C4-2B (cell line): Measurements from ENCODE around the gene UNC119.

Source experiments
- H3K27ac ChIP-seq: fragments of 450-650 bp; 2 replicates; pipeline ENCODE4 v1.5.1; 2017
- ZFX ChIP-seq: fragments of 450-650 bp; IDR thresholded peaks from 2 replicates; pipeline ENCODE4 v1.6.1; 2017
- TF ChIP-seq, protein P1 (sequence below): fragments of 450-650 bp; conservative IDR thresholded peaks from 2 replicates; pipeline ENCODE4 v1.5.1; 2017; ENCODE audit warnings: mild to moderate bottlenecking

Gene UNC119

DNA sequence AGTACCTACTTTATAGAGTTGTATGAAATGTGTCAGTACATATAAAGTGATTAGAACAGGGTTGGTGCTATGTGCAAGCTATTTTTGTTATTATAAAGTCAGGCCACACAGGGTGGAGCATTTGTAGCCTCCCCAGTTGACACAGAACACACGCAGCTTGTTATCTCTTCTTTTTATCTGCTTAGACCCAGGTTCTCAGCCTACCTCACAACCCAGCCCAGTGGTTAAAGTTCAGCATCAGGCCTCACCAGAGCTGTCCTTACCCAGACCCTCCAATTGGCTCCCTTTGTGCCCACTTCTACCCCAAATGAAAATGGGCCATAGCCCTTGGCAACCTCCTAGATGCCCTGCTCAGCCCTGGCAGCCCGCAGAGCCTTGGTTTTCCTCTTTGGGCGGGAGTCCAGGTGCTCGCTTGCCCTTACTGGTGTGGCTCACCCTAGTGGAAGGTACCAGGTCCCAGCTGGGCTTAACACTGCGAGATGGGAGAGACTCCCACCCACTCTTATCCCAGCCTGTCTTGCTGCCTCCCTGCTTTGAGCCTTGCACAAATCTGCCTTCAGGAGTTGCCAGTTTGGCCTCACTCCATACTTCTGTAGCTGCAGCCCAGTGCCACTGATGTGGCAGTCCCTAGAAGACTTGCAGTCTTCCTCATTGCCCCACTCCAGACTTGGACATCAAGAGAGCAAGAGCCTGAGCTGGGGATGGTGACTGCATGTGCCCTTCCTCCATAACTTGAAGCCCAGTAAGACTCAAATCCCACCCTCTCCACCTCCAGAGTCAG is 20.0 kb upstream of the UNC119 start:
- H3K27ac ChIP-seq = no peak overlapping the region
- TF ChIP-seq, protein P1, sequence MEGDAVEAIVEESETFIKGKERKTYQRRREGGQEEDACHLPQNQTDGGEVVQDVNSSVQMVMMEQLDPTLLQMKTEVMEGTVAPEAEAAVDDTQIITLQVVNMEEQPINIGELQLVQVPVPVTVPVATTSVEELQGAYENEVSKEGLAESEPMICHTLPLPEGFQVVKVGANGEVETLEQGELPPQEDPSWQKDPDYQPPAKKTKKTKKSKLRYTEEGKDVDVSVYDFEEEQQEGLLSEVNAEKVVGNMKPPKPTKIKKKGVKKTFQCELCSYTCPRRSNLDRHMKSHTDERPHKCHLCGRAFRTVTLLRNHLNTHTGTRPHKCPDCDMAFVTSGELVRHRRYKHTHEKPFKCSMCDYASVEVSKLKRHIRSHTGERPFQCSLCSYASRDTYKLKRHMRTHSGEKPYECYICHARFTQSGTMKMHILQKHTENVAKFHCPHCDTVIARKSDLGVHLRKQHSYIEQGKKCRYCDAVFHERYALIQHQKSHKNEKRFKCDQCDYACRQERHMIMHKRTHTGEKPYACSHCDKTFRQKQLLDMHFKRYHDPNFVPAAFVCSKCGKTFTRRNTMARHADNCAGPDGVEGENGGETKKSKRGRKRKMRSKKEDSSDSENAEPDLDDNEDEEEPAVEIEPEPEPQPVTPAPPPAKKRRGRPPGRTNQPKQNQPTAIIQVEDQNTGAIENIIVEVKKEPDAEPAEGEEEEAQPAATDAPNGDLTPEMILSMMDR = no peak
- no peak for TF ChIP-seq ZFX

DNA sequence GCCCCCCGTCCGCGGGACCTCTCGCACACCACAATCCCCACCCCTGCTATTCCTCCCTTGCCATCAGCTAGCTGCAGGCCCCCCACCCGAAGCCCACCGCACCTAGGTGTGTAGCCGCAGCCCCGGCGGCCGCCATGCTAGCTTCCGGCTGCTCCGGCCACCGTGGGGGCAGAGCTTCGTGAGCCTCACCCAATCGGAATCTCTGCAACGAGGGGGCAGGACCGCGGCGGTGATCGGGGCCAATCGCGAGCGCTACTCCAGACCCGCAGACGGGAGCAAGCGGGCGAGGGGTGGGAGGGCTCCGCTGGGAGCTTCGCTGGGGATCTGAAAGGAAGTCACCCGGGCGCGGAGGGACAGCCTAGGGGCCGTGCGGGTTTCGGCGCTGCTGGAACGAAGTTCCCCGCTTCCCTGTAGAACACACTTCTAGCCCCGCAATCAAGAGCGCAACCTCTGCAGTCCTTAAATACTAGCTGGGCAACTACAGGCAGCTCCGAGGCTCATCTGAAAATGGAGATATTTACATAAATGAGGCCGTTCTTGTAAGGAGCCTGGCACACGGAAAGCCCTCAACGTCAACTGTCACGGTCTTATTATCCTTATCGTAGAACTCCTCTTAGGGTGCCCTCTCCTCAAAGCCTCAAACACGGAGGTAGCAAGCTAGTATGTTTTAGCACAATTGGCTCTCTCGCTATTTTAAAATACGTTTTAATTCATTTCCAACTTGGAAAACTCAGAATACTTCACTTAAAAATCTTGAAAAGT is 19.1 kb upstream of the UNC119 start, which contains the start of gene PIGS:
Gene PIGS (minus strand): TSS at position 164 of the 762 bp plus-strand sequence. CDS start 28 bp downstream, at position 136.
- peak; percentile 20; the same call in 1 of the 2 replicates for TF ChIP-seq ZFX
- TF ChIP-seq, protein P1 = no peak
- peak within 1 kb of the TSS; percentile 84 for H3K27ac ChIP-seq

DNA sequence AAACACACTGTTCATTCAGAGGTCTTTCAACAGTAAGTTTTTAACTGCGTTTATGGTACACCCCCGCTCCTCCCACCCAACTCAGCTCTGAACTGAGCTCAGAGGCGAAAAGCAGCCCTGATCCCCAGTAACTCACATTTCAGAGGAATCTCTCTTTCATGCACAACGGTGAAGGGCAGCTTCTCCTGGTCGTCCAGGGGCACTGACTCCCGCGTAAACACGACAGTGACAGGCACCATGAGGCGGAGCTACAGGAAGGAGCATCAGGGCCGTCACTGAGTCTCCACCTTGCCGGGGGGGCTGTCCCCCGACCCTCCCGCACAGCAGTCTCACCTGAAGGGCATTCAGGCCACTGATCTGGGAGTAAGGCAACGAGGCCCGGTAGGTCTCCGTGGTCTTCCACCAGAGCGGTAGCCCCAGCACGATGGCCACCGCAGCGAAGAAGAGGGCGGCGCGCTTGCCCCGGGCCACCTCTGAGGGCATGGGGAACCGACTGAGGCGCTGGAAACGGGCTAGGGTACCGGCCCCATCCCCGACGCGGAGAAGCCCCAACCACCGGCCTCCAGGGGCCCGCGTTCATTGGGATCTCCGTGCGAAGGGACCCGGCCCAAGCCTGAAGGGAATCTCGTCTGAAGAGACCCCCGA is 18.4 kb upstream of the UNC119 start:
- peak overlapping the region; percentile 84 for H3K27ac ChIP-seq

DNA sequence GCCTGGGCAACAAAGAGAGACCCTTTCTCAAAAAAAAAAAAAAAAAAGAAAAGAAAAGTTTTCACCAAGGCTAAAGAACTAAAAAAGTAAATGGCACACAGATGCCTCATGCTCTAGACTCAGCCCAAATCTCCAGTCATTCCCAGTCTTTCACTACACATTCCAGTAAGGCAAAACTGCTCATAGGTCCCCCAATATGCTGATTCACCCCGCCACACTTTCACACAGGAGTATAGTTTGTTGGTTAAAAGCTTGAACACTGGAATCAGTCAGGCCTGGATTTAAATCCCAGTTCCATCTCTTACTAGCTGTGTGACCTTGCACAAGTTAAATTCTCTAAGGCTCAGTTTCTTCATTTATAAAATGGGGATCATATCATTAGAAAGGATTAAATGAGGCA is 17.0 kb upstream of the UNC119 start:
- TF ChIP-seq, protein P1 = no peak
- no peak for TF ChIP-seq ZFX

More for the DNA sequence above, 18.4 kb upstream of the UNC119 start:
- TF ChIP-seq, protein P1 = no peak
- TF ChIP-seq ZFX = peak; percentile 59; the same call in 1 of the 2 replicates

DNA sequence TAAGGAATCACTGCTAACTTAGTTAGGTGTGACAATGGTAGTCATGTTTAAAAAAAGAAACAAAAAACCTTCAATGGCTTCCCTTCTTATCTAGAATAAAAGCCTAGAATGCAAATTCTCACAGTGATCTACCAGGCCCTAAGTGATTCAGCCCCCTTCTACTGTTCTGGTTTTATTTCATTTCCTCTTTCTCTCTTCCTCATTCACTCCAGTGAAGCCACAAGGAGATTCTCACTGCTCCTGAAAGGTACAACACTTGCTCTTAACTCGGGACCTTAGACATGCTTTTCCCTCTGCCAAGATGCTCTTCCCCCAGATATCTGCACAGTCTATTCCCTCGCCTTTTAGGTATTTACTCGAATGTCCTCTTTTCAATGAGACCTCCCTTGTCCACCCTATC is 15.2 kb upstream of the UNC119 start:
- TF ChIP-seq, protein P1 = no peak
- no peak for TF ChIP-seq ZFX
- no peak overlapping the region for H3K27ac ChIP-seq

More for the DNA sequence above, 17.0 kb upstream of the UNC119 start:
- H3K27ac ChIP-seq = no peak overlapping the region

DNA sequence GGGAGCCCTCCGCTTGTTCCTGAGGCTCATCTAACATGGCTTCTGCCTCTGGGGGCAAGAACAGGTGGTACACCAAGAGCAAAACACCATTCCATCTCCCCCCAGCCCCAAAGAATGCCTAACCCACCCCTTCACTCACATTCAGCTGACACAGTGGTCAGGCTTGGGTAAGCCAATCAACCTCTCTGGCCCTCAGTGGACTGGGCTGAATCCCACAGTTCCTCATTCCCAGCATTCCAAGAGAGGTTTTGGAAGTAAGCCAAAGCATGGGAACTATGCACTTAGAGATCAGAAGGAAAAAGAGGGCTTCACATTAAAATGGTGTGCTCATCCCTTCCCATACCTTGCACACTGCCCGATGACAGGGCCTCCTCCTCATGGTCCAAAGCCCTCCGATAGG is 11.1 kb upstream of the UNC119 start:
- TF ChIP-seq, protein P1 = no peak
- TF ChIP-seq ZFX = no peak
- H3K27ac ChIP-seq = no peak overlapping the region
